Panc1 (cell line): ENCODE data around the gene AK8. TPM values are rescaled to one million over a fixed set of nuclear protein-coding genes. Genes with fewer than 3 reads are reported as not detected.

Experiments
- ATAC-seq: fragments of 200-7000 bp; cut with Tn5 transposase; 2 replicates; pipeline ENCODE4 v1.9.1; 2020; ENCODE audit warnings: mild to moderate bottlenecking, moderate library complexity
- BruUV-seq: library from RNA; stranded (reverse); fragments of 400-500 nt; replicated peaks from 2 replicates; lab custom pipeline; 2021; lab: Mats Ljungman, UMichigan
- CTCF ChIA-PET: fragments of 300-600 bp; sonication (Branson Sonifier 250); formaldehyde crosslinking; loops from one replicate; lab custom pipeline; 2022; ENCODE audit warnings: antibody characterized with exemption; lab: Charles Lee
- POLR2A ChIA-PET: fragments of 300-600 bp; sonication (Branson Sonifier 250); formaldehyde crosslinking; loops from one replicate; lab custom pipeline; 2022; ENCODE audit warnings: antibody characterized with exemption; lab: Charles Lee
- DNase-seq: peaks from one replicate; pipeline ENCODE4 v3.0.0-alpha.2; 2010; ENCODE audit warnings: low read depth, low spot score
- H3K27ac ChIP-seq: 2 replicates; pipeline ENCODE4 v1.5.1; 2011; ENCODE audit warnings: mild to moderate bottlenecking, low read length, inconsistent platforms
- H3K27me3 ChIP-seq: fragments of 200-500 bp; sonication (Bioruptor generic); 2 replicates; pipeline ENCODE4 v1.6.0; 2014; ENCODE audit warnings: low read length, inconsistent platforms; ENCODE audit not compliant: control insufficient read depth, insufficient read depth
- H3K36me3 ChIP-seq: fragments of 200-500 bp; sonication (Bioruptor generic); 2 replicates; pipeline ENCODE4 v1.5.1; 2014; ENCODE audit warnings: inconsistent platforms, mild to moderate bottlenecking, low read length, moderate library complexity; ENCODE audit not compliant: control insufficient read depth, insufficient read depth
- H3K4me1 ChIP-seq: 2 replicates; pipeline ENCODE4 v1.5.1; 2011; ENCODE audit warnings: inconsistent platforms, mild to moderate bottlenecking, low read length, moderate library complexity; ENCODE audit not compliant: control insufficient read depth, insufficient read depth
- H3K4me3 ChIP-seq, 2 experiments: 2 replicates each; pipeline ENCODE4 v1.5.1; 2011 to 2012; ENCODE audit warnings: low read depth in 2 of 2, low read length in 2 of 2, mild to moderate bottlenecking in 2 of 2, inconsistent platforms in 1 of 2, moderate library complexity in 1 of 2
- H3K9me3 ChIP-seq: fragments of 200-500 bp; sonication (Bioruptor generic); 2 replicates; pipeline ENCODE4 v1.5.1; 2014; ENCODE audit warnings: low read depth, mild to moderate bottlenecking, inconsistent platforms, low read length, moderate library complexity; ENCODE audit not compliant: control insufficient read depth, insufficient read depth
- POLR2AphosphoS5 ChIP-seq: IDR thresholded peaks from 2 replicates; pipeline ENCODE4 v1.6.1; 2012; ENCODE audit warnings: mild to moderate bottlenecking, low read depth, low read length, moderate library complexity
- SIN3A ChIP-seq: IDR thresholded peaks from 2 replicates; pipeline ENCODE4 v1.6.1; 2012; ENCODE audit warnings: low read depth, mild to moderate bottlenecking, low read length, moderate library complexity, borderline replicate concordance; ENCODE audit not compliant: insufficient read depth
- TCF7L2 ChIP-seq: IDR thresholded peaks from 2 replicates; pipeline ENCODE4 v1.6.1; 2011; ENCODE audit warnings: mild to moderate bottlenecking, low read depth, low read length, inconsistent platforms
- in situ Hi-C: cut with HindIII; loops from 2 replicates; pipeline ENCODE4 v1.10.0; 2016; ENCODE audit warnings: low sequenced_read_pairs, low pct_unique_long_range_greater_than_20kb
- intact Hi-C: fragments of 100-400 bp; cut with micrococcal nuclease; formaldehyde crosslinking; loops from one replicate; pipeline ENCODE4 v1.10.0; 2022; ENCODE audit not compliant: unreplicated experiment
- total RNA-seq: library from RNA; stranded (reverse); gene quantifications from one replicate; pipeline ENCODE4 v1.2.1, GENCODE V29; 2021; ENCODE audit not compliant: unreplicated experiment
- TF ChIP-seq, protein P1 (sequence below), 2 experiments: IDR thresholded peaks; 2 replicates each; pipeline ENCODE4 v1.6.1; 2011 to 2012; ENCODE audit warnings: low read depth in 2 of 2, control low read depth in 1 of 2, low read length in 1 of 2, mild to moderate bottlenecking in 1 of 2, moderate library complexity in 1 of 2; ENCODE audit not compliant: insufficient read depth in 1 of 2
- TF ChIP-seq, protein P2 (sequence below): fragments of 450-650 bp; IDR thresholded peaks from 2 replicates; pipeline ENCODE4 v1.5.1; 2017; ENCODE audit warnings: mild to moderate bottlenecking

Gene AK8
- total RNA-seq, 1 experiment from 2014 or later: 0.39 TPM

DNA sequence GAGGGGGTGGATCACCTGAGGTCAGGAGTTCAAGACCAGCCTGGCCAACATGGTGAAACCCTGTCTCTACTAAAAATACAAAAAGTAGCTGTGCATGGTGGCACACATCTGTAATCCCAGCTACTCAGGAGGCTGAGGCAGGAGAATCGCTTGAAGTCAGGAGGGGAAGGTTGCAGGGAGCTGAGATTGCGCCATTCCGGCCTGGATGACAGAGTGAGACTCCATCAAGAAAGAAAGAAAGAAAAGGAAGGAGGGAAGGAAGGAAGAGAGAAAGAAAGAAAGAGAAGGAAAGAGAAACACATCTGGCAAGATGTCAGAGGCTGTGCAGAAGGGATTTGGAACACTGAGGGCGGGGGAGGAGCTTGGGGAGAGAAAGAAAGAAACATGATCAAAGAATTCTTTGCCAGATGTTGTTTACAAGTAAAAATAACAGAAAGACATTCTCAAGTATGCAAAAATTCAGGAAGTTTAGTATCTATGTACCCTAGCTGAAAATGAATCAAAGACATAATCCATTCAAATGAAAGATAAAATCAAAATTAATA is 93.7 kb downstream of the AK8 start:
- ATAC-seq (no peak), DNase-seq (no peak)
- intact Hi-C loops: no loop called here
- ChIA-PET CTCF (no interaction called here), POLR2A (no interaction called here)
- Histone ChIP-seq H3K4me1 (no peaks in the 10 kb centered on the region), H3K4me3 (no peak overlapping the region), H3K27ac (no peak overlapping the region), H3K36me3 (no peaks in the 10 kb centered on the region), H3K27me3 (peaks cover 5% of the 10 kb centered on the region), H3K9me3 (no peaks in the 10 kb centered on the region)
- BruUV-seq: no TSS peak
- in situ Hi-C loops: no loop called here
- TF ChIP-seq, protein P1, sequence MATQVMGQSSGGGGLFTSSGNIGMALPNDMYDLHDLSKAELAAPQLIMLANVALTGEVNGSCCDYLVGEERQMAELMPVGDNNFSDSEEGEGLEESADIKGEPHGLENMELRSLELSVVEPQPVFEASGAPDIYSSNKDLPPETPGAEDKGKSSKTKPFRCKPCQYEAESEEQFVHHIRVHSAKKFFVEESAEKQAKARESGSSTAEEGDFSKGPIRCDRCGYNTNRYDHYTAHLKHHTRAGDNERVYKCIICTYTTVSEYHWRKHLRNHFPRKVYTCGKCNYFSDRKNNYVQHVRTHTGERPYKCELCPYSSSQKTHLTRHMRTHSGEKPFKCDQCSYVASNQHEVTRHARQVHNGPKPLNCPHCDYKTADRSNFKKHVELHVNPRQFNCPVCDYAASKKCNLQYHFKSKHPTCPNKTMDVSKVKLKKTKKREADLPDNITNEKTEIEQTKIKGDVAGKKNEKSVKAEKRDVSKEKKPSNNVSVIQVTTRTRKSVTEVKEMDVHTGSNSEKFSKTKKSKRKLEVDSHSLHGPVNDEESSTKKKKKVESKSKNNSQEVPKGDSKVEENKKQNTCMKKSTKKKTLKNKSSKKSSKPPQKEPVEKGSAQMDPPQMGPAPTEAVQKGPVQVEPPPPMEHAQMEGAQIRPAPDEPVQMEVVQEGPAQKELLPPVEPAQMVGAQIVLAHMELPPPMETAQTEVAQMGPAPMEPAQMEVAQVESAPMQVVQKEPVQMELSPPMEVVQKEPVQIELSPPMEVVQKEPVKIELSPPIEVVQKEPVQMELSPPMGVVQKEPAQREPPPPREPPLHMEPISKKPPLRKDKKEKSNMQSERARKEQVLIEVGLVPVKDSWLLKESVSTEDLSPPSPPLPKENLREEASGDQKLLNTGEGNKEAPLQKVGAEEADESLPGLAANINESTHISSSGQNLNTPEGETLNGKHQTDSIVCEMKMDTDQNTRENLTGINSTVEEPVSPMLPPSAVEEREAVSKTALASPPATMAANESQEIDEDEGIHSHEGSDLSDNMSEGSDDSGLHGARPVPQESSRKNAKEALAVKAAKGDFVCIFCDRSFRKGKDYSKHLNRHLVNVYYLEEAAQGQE (IDR thresholded peaks at IDR 0.05; ENCODE audit: insufficient read depth in 1 of 2, low read depth in 2 of 2, low read length in 1 of 2): no peak
- no peak for TF ChIP-seq POLR2AphosphoS5
- no peak for TF ChIP-seq TCF7L2
- TF ChIP-seq, protein P2, sequence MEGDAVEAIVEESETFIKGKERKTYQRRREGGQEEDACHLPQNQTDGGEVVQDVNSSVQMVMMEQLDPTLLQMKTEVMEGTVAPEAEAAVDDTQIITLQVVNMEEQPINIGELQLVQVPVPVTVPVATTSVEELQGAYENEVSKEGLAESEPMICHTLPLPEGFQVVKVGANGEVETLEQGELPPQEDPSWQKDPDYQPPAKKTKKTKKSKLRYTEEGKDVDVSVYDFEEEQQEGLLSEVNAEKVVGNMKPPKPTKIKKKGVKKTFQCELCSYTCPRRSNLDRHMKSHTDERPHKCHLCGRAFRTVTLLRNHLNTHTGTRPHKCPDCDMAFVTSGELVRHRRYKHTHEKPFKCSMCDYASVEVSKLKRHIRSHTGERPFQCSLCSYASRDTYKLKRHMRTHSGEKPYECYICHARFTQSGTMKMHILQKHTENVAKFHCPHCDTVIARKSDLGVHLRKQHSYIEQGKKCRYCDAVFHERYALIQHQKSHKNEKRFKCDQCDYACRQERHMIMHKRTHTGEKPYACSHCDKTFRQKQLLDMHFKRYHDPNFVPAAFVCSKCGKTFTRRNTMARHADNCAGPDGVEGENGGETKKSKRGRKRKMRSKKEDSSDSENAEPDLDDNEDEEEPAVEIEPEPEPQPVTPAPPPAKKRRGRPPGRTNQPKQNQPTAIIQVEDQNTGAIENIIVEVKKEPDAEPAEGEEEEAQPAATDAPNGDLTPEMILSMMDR: no peak
- TF ChIP-seq SIN3A: no peak

DNA sequence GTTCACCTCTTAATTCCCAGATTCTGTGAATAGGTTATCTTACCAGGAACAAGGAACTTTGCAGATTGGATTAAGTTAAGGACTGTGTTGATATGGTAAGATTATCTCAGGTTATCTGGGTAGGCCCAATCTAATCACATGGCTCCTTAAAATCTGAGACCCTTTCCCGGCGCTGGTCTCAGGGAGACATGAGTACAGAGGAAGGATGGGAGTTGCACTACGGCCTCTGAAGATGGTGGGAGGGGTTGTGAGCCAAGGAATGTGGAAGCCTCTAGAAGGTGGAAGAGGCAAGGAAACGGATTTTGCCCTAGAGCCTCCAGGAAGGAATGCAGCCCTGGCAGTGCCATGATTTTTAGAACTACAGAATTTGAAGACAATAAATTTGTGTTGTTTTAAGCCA is 95.1 kb downstream of the AK8 start:
- ChIA-PET POLR2A (no interaction called here), CTCF (no interaction called here)
- ATAC-seq (no peak), DNase-seq (no peak)
- no peaks in the 10 kb centered on the region for H3K36me3 ChIP-seq
- no peak overlapping the region for H3K27ac ChIP-seq
- no peaks in the 10 kb centered on the region for H3K4me1 ChIP-seq
- intact Hi-C loops: no loop called here
- BruUV-seq: no TSS peak
- TF ChIP-seq, protein P1 (IDR thresholded peaks at IDR 0.05; ENCODE audit: insufficient read depth in 1 of 2, low read depth in 2 of 2, low read length in 1 of 2): no peak
- TF ChIP-seq, protein P2: no peak
- TF ChIP-seq POLR2AphosphoS5: no peak
- TF ChIP-seq SIN3A: no peak
- TF ChIP-seq TCF7L2: no peak
- in situ Hi-C loops: no loop called here
- H3K27me3 ChIP-seq: peaks cover 5% of the 10 kb centered on the region
- no peak overlapping the region for H3K4me3 ChIP-seq
- no peaks in the 10 kb centered on the region for H3K9me3 ChIP-seq
